Activated CD8-positive, alpha-beta memory T cell treated with anti-CD3 and anti-CD28 coated beads for 4 hours (primary cell): Measurements from ENCODE around the gene SLC16A13.

ENCODE experiments used
- DNase-seq, 2 donors: peaks; one replicate each; pipeline ENCODE4 v3.0.0-alpha.2; 2020; ENCODE audit warnings: low read depth in 2 of 2

The SLC16A13 gene

DNA sequence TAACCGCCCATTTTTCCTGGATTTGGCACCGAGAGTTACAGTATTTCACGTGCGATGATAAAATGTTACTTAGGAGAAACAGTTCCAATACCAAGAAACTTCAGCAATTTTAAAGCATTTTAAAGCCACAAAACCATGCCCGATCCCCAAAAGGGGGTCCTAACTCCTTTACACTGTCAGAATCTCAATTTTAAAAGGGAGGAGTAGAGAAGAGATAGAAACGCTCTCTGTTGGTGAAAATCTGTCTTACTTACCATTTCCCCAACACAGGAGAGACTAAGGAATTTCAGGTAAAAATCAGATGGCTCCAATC lies 23.9 kb upstream of the SLC16A13 start:
- DNase-seq: no peak

DNA sequence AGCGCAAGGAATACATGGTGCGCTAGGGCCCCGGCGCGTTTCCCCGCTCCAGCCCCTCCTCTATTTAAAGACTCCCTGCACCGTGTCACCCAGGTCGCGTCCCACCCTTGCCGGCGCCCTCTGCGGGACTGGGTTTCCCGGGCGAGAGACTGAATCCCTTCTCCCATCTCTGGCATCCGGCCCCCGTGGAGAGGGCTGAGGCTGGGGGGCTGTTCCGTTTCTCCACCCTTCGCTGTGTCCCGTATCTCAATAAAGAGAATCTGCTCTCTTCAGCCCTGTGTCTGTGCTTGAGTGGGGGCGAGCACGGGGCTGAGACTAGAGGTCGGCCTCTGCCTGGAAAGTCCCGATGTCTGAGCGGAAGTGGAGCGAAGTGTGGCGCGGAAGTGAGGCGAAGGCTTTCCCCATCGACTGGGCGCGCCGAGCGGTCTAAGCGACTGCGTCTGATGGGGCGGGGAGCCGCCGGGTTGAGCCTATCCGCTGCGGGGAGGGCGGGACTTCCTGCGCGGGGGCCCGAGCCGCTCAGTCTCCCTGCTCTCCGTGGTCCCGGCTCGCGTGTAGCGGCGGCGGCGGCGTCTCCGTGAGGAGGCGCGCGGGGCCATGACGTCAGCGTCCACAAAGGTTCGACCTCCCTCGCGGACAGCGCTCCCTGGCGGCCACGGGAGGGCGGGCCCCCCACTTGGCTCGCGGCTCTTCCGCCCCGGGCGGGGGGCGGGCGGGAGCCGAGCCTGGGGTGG lies 21.4 kb upstream of the SLC16A13 start:
- DNase-seq: peak; percentile 95 to 96

DNA sequence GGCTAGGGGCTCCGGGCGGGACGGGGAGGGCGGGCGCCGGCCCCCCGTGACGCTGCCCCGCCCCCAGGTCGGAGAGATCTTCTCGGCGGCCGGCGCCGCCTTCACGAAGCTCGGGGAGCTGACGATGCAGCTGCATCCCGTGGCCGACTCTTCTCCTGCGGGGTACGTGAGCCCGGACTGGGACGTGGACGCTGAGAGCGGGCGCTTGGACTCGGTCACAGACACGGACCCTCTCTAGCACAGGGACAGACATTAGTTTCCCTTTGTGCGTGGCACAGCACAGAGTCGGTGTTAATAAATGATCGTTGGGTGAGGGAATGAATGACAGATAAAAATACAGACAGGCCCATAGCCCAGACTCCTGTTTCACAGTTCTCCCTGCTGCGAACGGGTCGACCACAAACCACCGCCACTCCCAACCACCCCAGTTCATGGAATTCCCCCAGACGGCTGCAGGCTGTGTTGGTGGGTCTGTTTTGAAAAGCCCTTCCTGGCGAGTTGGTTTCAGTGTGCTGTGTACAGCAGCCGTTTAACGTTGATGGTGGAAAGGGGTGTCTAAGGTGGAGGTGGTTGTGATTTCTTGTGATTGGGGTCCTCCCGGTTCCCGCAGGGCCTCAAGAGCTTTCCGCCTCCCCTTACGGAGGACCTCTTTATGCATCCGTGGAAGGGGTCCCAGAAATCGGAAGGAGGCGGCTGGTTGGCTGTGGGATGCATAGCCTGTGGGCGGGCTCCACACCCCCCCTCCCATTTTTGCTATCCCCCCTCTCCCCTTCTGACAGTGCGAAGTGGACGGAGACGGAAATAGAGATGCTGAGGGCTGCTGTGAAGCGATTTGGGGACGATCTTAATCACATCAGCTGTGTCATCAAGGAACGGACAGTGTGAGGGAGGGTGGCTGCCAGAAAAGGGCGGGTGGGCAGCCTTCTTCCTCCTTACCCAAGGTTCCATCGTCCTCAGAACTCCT lies 20.5 kb upstream of the SLC16A13 start:
- peak; percentile 68 to 69 for DNase-seq

DNA sequence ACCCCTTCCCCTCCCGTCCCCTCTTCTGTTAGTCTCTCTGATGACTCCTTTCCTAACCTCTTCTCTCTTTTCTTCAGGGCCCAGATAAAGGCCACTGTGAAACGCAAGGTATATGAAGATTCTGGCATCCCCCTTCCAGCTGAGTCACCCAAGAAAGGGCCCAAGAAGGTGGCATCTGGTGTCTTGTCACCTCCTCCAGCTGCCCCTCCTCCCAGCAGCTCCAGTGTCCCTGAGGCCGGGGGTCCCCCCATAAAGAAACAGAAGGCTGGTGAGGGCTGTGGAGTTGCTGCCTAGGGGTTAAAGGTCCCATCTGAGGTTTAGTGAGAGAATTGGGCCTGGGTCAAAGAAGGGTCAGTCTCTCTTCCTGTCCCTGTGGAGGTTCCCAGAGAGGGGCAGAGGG lies 19.4 kb upstream of the SLC16A13 start:
- DNase-seq: no peak

DNA sequence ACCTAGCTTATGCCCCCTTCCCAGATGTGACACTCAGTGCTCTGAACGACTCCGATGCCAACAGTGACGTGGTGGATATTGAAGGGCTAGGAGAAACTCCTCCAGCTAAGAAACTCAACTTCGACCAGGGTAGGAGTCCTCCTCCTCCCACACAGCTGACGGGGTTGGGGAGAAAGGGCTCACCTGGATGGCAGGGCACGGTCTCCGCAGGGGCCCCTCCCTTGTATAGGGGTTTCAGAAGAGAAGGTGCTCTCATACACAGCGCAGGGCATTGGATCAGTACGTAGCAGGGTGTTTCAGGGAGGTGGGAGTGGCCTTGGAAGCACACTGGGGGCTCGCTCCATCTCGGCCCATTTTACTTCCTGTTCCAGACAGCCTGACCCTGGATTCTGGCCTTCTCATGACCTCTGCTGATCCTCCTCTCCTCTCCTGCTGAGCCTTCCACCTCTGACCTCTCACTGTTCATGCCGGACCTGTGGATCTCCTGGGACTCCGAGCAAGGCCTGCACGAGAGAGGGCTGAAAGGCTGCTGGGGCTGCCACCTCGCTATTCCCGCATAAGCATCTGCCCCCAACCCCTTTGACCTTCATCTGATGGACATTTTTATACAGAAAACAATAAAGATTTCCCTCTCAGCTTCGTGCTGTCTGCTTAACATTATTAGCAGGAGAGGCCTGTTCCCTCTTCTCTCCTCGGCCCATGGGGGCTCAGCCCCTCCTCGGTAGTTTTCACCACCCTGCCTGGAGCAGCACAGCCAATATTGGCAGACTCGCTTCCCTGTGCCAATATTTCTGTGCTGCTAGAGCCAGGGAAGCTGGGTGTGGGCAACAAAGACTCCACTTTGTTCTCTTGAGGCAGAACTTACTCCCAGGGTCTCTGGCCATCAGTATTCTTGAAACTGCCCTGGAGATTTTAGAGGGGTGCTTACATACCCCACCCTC lies 18.7 kb upstream of the SLC16A13 start:
- no peak for DNase-seq

DNA sequence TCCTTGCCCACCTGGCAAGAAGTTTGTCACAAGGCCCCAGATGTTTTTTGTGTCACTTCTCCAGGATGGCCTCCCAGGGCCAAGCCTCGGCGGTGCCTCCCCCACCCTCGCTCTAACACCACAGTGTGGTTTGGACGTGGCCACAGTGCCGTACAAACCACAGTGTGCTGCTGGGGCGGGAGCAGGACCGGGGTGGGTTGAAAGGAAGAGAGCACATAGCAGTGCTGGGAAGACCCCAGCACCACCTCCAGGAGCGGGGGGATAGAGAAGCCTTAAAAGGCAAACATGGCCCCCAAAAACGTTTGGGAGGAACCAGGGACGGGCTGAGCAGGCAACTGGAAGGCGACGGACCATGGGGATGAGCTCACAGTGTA lies 18.0 kb upstream of the SLC16A13 start:
- DNase-seq: no peak

DNA sequence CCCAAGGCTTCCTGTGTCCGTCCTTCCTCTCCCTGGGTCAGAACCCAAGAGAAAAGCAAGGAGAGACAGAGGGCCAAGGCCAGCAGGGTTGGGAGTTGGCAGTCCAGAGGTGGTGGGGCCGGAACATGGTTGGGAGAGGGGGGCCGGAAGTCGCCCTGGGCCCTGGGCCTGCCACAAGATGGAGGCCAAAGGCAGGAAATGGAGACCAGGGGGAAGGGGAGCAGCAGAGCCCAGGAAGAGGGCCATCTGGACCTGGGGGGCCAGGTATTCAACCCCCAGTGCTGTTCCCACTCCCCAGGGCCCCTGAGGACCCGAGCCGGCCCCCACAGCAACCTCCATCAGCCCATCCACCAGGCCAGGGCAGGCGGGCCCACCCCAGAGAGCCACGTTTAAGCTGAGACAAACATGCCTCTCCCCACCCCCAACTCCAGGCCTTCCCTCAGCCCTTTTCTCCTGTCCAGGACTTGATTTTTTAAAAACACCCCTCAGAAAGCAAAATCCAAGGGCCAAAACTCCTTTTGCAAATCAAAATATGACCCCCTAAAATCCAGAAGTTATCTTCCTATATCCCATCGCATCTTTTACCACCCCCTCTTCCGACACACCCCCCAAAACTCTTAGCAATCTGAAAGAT lies 17.4 kb upstream of the SLC16A13 start:
- DNase-seq: no peak

DNA sequence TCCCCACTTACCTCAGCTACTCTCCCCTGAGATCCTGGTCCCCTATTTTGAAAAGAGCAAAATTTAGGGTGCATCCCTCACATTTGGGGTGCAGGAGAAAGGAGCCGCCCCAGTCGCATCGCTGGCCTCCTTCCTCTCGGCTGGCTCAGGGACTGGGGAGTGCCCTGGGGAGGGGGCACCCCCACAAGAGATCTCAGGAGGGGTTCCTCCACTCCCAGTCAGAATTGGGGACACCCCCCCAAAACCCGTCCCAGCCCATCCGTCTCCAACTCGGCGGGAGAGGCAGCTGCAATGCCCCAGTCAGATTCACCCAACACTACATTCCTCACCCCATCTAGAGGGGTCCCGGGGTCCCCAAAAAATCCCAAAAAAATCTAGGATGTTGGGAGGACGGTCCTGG lies 16.4 kb upstream of the SLC16A13 start:
- DNase-seq: no peak

DNA sequence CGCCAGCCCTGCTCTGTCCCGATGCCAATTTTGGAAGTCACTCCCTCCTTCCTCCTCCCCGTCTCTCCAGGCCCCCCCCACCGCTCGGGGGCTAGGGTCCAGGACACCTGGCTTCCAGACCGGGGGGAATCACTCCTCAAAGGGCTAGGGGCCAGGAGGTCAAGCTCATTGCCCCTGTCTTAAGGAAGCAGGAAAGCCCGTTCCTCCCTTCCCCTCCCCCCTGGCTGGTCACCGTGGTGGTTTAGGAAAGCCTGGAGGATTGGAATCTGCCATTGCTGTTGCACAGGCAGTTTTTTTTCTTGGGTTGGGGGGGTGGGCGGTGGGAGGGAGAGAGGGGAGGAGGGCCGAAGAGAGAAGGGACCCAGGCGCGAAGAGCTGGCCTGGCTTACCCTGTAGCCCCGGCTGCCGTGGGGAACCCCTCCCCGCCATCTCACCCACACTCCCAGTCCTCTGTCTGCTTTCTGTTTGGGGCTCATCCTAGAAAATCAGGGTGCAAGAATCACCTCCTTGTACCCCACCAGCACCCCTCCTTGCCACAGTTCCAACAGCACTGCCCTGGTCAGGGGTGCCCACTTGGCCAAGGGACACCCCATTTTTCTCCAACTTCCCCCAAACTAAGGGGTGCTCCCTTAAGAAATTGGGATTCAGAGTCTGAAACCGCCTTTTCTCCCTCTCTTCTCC lies 15.8 kb upstream of the SLC16A13 start:
- DNase-seq: no peak

DNA sequence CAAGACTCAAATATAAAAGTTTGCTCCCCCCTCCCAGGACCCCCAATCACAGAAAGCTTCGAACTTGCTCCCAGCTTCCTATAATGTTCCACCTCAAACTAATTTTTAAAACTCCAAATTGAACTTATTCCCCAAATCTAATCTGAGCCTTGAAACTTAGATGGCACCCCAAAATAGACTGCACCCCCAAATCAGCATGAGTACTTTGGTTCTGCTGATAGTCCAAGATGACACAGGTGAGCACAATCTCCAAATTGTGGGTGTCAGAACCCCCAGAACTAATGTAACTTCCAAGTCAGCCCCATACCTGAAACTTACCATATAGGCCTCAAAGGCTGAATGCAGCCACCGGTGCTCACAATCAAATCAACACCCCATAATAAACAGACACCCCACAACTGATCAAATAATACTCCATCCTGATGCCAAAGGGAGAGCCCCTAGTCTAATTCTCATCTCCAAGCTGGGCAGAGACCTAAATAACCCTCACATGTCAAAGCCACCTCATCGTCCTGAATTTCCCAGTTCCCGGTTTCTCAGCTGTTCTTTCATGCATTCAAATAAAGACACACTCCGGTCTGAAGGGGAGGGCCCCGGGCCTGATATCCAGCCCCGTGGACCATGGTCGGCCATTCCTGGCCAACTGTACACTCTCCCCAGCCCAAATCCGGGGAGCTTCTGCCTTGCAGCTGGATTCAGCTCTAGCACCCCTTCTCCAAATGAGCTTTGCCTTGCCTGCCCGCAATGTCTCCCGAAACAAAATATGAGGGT lies 14.7 kb upstream of the SLC16A13 start:
- DNase-seq: no peak

DNA sequence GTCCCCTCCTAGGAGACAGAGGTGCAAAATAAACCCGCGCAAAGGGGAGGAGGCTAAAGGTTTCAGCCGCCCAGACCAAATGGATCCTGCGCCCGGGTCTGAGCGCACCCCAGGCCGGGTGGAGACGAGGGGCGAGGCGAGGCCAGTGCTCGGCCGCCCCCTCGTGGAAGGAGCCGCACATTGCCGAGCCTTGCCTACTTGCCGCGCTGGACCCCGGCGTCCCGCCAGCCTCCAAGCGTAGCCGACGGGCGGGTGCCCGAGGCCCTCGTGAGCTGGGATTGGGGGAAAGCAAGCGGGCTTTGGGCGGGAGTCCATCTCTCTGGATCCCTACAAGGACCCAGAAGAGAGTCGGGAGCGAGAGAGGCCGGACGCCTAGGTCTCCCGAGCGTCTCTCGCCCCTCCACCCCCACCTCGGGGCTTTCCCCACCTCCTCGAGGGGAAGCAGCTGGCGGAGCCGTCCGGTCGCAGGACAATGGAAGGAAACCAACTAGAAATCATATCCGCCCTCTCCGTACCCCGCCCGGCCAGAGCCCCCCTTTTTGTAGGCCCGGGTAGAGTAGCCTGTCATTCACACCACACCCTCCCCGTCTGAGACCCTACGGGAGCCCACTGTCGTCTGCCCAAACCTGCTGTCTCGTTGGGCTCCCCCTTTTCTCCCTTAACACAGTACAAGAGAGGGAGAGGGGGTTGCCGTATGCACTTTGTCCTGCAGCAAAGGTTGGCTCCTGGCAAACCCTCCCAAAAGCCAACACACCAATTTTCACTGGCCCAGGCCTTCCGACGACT lies 13.6 kb upstream of the SLC16A13 start:
- DNase-seq: peak; percentile 45 to 56

DNA sequence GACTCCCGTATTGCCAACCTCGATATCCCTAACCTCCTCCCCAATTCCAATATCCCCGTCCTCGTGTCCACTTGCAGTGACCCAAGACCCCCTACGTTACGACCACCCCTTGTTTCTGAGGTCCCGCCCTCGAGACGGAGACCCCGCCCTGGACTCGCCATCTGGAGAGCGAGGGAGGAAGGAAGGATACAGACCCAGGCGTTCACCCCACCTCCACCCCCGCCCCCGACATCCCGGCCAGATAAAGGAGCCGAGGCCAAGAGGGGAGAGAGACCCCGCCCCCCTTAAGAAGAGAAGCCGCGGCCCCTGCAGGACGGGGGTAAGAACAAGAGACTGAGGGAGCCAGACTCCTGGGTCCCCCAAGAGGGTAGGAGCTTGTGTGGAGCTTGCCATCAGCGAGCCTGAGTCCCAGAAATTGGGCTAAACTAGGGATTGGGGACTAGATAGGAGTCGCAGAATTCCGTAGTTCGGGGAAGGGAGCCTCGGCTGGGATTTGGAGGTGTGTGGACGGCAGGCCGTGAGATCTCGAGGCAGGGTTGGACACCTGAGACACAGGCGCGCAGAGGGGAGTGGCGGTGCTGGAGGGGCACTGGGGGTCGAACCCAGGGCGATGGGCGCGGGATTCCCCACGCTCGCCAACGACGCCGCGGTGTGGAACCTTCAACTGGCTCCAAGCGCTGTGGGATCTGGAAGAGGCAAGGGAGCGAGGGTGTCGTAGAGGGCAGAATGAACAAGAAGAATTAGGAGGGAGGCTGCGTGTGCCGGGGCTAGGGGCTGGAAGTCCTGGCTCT lies 12.8 kb upstream of the SLC16A13 start, which contains the start of gene BCL6B:
BCL6B (plus strand) TSS at position 270 of the 791 bp plus-strand sequence. CDS start 622 bp downstream, outside the sequence.
- DNase-seq: no peak

DNA sequence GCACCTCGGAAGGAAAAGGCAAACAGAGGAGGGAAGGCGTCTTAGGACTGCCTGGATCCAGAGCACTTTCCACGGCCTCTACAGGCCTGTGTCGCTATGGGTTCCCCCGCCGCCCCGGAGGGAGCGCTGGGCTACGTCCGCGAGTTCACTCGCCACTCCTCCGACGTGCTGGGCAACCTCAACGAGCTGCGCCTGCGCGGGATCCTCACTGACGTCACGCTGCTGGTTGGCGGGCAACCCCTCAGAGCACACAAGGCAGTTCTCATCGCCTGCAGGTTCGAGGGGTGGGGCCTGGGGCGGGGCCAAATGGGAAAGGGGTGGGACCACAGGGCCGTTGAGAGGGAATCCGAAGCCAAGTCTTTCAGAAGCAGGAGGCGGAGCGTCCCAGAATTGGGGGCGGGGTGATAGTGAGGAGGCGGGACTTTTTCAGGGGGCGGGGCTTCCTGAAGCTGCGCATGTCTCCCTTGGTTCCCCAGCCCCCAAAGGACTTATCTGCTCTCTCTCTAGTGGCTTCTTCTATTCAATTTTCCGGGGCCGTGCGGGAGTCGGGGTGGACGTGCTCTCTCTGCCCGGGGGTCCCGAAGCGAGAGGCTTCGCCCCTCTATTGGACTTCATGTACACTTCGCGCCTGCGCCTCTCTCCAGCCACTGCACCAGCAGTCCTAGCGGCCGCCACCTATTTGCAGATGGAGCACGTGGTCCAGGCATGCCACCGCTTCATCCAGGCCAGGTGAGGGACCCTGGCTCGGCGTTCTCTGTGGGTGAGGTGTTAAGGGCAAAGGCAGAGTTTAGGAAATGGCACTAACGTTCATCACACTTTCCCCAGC lies 12.0 kb upstream of the SLC16A13 start:
- peak; percentile 87 to 88 for DNase-seq

DNA sequence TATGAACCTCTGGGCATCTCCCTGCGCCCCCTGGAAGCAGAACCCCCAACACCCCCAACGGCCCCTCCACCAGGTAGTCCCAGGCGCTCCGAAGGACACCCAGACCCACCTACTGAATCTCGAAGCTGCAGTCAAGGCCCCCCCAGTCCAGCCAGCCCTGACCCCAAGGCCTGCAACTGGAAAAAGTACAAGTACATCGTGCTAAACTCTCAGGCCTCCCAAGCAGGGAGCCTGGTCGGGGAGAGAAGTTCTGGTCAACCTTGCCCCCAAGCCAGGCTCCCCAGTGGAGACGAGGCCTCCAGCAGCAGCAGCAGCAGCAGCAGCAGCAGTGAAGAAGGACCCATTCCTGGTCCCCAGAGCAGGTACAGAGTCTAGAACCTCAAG lies 11.4 kb upstream of the SLC16A13 start:
- no peak for DNase-seq

DNA sequence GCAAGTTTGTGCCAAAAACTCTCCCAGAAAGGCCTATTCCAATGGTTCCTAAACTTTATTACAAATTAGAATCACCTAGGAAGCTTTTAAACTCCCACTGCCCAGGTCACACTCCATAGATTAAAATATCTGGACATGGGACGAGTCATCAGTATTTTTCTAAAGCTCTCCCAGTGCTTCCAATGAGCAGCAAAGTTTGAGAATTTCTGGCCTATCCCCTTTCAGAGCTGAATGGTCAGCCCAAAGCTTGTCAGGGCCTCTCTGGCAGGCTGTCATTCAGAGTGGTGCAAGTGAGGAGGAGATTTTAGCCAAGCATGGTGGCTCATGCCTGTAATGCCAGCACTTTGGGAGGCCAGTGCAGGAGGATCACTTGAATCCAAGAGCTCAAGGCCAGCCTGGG lies 10.6 kb upstream of the SLC16A13 start:
- no peak for DNase-seq

DNA sequence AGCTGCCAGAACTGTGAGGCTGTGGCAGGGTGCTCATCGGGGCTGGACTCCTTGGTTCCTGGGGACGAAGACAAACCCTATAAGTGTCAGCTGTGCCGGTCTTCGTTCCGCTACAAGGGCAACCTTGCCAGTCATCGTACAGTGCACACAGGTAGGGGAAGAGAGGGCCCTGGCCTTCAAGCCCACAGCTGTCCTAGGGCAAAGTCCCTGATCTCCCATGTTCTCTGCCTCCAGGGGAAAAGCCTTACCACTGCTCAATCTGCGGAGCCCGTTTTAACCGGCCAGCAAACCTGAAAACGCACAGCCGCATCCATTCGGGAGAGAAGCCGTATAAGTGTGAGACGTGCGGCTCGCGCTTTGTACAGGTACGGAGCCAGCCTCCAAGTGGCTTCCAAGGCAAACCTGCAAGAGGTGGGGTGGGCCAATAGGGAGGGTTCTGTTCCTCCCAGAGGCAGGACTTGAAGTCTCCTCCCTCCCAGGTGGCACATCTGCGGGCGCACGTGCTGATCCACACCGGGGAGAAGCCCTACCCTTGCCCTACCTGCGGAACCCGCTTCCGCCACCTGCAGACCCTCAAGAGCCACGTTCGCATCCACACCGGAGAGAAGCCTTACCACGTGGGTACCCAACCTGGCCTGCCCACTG lies 9.2 kb upstream of the SLC16A13 start:
- DNase-seq: no peak

DNA sequence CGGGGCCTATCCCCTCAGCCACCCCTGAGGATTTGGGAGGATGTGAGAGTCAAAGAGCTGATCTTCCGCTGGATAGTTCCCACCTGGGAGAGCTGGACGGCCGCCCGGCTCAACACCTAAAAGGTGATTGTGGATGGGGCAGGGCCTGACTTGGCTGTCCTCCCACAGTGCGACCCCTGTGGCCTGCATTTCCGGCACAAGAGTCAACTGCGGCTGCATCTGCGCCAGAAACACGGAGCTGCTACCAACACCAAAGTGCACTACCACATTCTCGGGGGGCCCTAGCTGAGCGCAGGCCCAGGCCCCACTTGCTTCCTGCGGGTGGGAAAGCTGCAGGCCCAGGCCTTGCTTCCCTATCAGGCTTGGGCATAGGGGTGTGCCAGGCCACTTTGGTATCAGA lies 8.5 kb upstream of the SLC16A13 start:
- no peak for DNase-seq
